ENCODE results near the gene MSANTD2.

DNA sequence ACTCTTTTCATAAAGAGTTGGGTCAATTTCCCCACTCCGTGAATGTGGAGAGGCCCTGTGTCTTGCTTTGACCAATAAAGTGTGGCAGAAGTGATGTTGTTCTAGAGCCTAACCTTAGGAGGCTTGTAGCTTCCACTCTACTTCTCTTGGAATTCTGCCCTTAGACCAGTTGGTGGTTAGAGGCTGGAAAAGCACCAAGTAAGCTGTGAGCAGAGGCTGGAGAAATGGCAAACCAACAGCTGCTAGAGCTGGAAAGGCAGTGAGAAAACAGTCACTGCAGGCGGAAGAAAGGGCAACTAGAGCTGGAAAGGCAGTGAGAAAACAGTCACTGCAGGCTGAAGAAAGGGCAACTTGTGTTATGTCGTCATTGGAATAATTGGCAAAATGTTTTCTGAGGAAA, 29.8 kb upstream of the MSANTD2 start:
- TF ChIP-seq CTCF (IDR thresholded peaks at IDR 0.05; ENCODE audit: low read depth, low read length, missing input control) (no peak), RAD21 (IDR thresholded peaks at IDR 0.05) (no peak)

Measured in liver (tissue), 3 donors.